Measurements from ENCODE around the gene PLXNA4. TPM values are rescaled to one million over a fixed set of nuclear protein-coding genes. Genes with fewer than 3 reads are reported as not detected.

The PLXNA4 gene
- total RNA-seq, 4 donors from 2014 or later: 0.49 to 7.1 (median 2.0) TPM

GRCh38 chr7:132350741-132351140, 225.5 kb downstream of the PLXNA4 start:
- no peak for TF ChIP-seq CTCF (IDR thresholded peaks at IDR 0.05)
- no peak for TF ChIP-seq POLR2A (IDR thresholded peaks at IDR 0.05)
- peaks cover 0 to 20% (median 0%) of the 10 kb centered on the region in 4 donors for H3K27me3 ChIP-seq
- peaks cover 3 to 25% (median 7%) of the 10 kb centered on the region in 3 donors for H3K4me1 ChIP-seq
- H3K9me3 ChIP-seq: no peaks in the 10 kb centered on the region
- intact Hi-C loops (cut with DNase I): no loop called here
- DNase-seq: no peak
- no peak overlapping the region for H3K27ac ChIP-seq
- no peaks in the 10 kb centered on the region for H3K36me3 ChIP-seq
- H3K4me3 ChIP-seq: no peak overlapping the region

GRCh38 chr7:132349075-132349474, 227.2 kb downstream of the PLXNA4 start:
- TF ChIP-seq POLR2A (IDR thresholded peaks at IDR 0.05): no peak
- TF ChIP-seq CTCF (IDR thresholded peaks at IDR 0.05): no peak
- H3K36me3 ChIP-seq: no peaks in the 10 kb centered on the region
- no peaks in the 10 kb centered on the region for H3K9me3 ChIP-seq
- intact Hi-C loops (cut with DNase I): no loop called here
- DNase-seq: no peak
- no peak overlapping the region for H3K4me3 ChIP-seq
- no peak overlapping the region for H3K27ac ChIP-seq
- WGBS, 2 donors: 62 to 100% methylated on average over 1 to 2 of the region's 3 CpGs
- peaks cover 0 to 19% (median 7%) of the 10 kb centered on the region in 3 donors for H3K4me1 ChIP-seq
- H3K27me3 ChIP-seq: peaks cover 0 to 20% (median 0%) of the 10 kb centered on the region in 4 donors

GRCh38 chr7:132348341-132348740, 227.9 kb downstream of the PLXNA4 start:
- 65 to 79% methylated on average over 4 of the region's 4 CpGs for WGBS, 2 donors
- no peak overlapping the region for H3K27ac ChIP-seq
- H3K36me3 ChIP-seq: no peaks in the 10 kb centered on the region
- no peaks in the 10 kb centered on the region for H3K9me3 ChIP-seq
- no peak overlapping the region for H3K4me3 ChIP-seq
- intact Hi-C loops (cut with DNase I): no loop called here
- H3K4me1 ChIP-seq: peaks cover 0 to 14% (median 7%) of the 10 kb centered on the region in 3 donors
- H3K27me3 ChIP-seq: peaks cover 0 to 20% (median 0%) of the 10 kb centered on the region in 4 donors
- no peak for TF ChIP-seq POLR2A (IDR thresholded peaks at IDR 0.05)
- no peak for TF ChIP-seq CTCF (IDR thresholded peaks at IDR 0.05)
- DNase-seq: no peak

GRCh38 chr7:132347858-132348257, 228.4 kb downstream of the PLXNA4 start:
- 78 to 81% methylated on average over 3 of the region's 3 CpGs for WGBS, 2 donors
- TF ChIP-seq CTCF (IDR thresholded peaks at IDR 0.05) (no peak), POLR2A (IDR thresholded peaks at IDR 0.05) (no peak)
- peaks cover 0 to 14% (median 7%) of the 10 kb centered on the region in 3 donors for H3K4me1 ChIP-seq
- no peak for DNase-seq
- H3K27me3 ChIP-seq: peaks cover 0 to 20% (median 0%) of the 10 kb centered on the region in 4 donors
- no peaks in the 10 kb centered on the region for H3K9me3 ChIP-seq
- no peak overlapping the region for H3K4me3 ChIP-seq
- H3K36me3 ChIP-seq: no peaks in the 10 kb centered on the region
- intact Hi-C loops (cut with DNase I): no loop called here
- no peak overlapping the region for H3K27ac ChIP-seq

- H3K9me3 ChIP-seq: no peaks in the 10 kb centered on the region
- no peak overlapping the region for H3K4me3 ChIP-seq
- peaks cover 0 to 9% (median 4%) of the 10 kb centered on the region in 3 donors for H3K4me1 ChIP-seq
- WGBS, 2 donors: 79 to 81% methylated on average over 3 to 7 of the region's 7 CpGs
- intact Hi-C loops (cut with DNase I): no loop called here
- no peaks in the 10 kb centered on the region for H3K36me3 ChIP-seq
- DNase-seq: no peak
- no peak for TF ChIP-seq POLR2A (IDR thresholded peaks at IDR 0.05)
- TF ChIP-seq CTCF (IDR thresholded peaks at IDR 0.05): no peak
- no peak overlapping the region for H3K27ac ChIP-seq
- peaks cover 0 to 17% (median 0%) of the 10 kb centered on the region in 4 donors for H3K27me3 ChIP-seq
These were observed 229.1 kb downstream of the PLXNA4 start for GRCh38 chr7:132347123-132347522.
